ENCODE measurements around the gene IQGAP3.

DNA sequence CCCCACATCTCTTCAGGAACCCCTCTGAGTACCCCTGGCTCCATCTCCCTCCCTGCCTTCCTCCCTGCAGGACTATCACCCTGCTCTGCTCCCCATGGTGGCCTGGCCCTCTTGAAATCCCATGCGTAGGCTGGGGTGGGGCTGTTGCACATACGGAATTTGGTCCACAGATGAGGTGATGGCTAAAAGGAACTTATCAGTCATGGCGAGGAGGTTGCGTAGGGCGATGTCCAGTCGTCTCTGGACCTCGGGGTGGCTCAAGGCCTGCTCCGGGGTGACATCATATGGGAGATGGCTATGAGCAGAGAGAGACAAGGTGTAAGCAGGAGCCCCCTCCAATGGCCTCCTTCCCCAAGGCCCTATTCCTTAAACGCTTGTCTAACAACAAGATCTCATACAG is 35.3 kb downstream of the IQGAP3 start:
- no peak for TF ChIP-seq CTCF (IDR thresholded peaks at IDR 0.05; ENCODE audit: low read length)
- no peak for TF ChIP-seq EZH2phosphoT487 (IDR thresholded peaks at IDR 0.05; ENCODE audit: low read length)
- no peak for TF ChIP-seq EZH2 (optimal IDR thresholded peaks at IDR 0.05; ENCODE audit: low read depth, low read length)
